HG03139 (cell line): ENCODE results near the gene ST3GAL2.
"Not testable (repeated sequence)": the region's sequence is repeated elsewhere in the genome, so short reads cannot be mapped to it uniquely, and the experiment has no call there.

Source experiments
- ATAC-seq: cut with Tn5 transposase; IDR thresholded peaks from one replicate; pipeline ENCODE4 v1.9.1; 2021; ENCODE audit not compliant: unreplicated experiment

Gene ST3GAL2

DNA sequence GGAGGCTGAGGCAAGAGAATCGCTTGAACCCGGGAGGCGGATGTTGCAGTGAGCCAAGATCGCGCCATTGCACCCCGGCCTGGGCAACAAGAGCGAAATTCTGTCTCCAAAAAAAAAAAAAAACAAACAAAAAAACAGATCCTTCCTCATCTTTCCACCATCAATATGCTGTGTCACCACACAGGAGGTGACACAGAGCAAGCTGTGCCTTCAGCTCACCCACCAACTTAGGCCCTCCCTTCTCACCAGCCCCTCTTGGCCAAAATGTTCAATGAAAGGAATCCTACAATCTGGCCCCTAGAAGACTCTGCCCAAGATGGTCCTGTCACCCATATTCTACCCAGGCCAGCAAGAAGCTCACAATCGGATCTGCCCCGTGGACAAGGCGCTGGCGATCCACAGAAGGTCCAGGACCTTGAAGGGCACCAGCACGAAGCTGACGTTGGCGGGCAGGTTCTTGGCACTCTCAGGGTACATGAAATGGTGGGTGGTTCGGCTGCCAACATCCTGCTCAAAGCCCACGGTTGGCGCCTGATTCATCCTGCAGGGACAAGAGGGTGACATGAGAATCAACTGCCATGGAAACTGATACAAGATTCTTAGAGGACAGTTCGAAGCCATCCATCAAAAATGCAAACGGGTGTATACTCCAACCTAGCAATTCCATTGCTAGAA, 50.8 kb downstream of the ST3GAL2 start:
- ATAC-seq, result no peak

DNA sequence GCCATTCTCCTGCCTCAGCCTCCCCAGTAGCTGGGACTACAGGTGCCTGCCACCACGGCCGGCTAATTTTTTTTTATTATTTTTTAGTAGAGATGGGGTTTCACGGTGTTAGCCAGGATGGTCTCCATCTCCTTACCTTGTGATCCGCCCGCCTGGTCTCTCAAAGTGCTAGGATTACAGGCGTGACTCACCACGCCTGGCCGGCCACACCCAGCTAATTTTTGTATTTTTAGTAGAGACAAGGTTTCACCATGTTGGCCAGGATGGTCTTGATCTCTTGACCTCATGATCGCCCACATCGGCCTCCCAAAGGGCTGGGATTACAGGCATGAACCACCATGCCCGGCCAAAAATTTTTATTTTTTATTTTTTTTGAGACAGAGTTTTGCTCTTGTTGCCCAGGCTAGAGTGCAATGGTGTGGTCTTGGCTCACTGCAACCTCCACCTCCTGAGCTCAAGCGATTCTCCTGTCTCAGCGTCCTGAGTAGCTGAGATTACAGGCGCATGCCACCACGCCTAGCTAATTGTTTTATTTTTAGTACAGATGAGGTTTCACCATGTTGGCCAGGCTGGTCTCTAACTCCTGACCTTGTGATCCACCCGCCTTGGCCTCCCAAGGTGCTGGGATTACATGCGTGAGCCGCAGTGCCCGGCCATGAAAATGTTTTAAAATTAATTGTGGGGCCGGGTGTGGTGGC, 52.5 kb downstream of the ST3GAL2 start:
- not testable (repeated sequence) for ATAC-seq

DNA sequence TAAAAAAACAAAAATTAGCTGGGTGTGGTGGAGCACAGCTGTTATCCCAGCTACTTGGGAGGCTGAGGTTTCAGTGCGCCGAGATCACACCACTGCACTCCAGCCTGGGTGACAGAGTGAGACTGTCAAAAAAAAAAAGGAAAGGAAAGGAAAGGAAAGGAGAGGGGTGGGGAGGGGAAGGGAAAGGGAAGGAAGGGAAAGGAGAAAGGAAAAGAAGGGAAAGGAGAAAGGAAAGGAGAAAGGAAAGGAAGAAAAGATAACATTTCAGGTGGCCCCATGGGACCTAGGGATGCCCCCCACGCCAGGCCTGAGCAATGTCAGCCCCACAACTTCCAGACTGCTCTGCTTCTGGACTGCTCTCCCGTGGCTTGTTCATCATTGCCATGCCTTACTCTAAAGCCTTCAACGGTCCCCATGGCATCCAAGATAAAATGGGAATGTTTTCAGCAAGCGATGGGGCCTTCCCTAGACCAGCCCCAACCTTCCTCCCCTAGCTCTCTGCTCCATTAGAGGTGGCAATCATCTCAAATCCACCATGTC, 55.4 kb downstream of the ST3GAL2 start:
- no peak for ATAC-seq

DNA sequence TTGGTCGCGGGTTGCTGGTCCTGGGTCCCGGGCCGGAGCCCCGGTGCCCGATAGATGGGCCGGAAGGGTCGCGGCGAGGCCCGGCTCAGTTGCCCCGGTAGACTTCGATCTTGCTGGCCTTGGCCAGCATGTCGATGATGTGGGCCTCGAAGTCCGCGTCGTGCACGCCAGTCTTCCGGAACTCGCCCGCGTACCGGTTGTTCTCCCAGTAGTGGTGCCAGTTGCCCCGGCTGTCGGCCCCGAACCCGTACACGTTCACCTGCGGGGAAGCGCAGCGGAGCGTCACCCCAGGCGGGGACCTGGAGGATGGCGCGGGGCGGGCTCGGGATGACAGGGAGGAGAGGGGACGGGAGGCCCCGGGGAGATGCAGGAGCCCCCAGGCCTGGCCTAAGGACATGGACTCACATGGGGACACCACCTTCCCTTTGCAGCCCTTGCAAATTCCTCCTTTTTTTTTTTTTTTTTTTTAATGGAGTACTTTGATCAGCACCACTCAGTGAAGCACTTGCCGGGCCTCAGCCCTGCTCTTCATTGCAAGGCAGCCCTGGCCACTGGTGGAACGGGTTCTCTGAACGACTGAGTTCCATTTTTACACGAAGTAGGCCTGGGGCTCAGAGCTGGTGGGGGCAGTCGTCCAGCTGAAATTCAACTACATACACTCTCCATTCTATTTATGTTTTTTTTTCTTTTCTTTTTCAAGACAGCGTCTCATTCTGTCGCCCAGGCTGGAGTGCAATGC, 57.1 kb downstream of the ST3GAL2 start:
- no peak for ATAC-seq

DNA sequence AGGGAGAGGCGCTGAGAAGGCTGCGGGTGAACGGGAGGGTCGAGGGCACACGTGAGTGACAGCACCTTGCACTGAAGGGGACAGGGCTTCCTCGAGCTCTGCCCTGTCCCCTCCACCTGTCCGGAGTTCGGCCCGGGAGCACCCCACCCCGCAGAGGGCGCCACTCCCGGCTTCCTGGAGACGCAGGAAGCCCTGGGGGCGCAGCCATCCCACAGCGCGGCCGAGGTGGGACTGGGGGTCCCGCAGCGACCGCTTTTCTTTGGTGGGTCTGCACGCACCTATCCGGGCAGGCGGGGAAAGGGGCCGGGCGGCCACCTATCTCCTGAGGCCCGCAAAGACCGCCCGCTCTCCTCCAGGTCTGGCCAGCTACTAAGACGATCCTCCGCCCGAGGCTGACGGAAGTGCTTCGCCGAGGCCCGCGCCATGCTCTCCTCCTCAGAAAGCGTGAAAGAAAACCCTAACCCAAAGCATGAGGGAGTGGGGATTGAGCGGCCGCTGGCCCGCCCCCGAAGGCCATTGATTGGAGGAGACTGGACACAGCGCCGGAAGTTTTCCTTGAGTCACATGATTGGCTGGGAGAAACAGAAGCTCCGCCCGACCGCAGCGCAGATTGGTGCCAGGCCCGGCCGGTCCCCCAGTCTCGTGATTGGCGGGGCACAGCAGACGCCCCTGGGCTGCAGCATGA, 57.8 kb downstream of the ST3GAL2 start:
- peak; percentile 84 for ATAC-seq

DNA sequence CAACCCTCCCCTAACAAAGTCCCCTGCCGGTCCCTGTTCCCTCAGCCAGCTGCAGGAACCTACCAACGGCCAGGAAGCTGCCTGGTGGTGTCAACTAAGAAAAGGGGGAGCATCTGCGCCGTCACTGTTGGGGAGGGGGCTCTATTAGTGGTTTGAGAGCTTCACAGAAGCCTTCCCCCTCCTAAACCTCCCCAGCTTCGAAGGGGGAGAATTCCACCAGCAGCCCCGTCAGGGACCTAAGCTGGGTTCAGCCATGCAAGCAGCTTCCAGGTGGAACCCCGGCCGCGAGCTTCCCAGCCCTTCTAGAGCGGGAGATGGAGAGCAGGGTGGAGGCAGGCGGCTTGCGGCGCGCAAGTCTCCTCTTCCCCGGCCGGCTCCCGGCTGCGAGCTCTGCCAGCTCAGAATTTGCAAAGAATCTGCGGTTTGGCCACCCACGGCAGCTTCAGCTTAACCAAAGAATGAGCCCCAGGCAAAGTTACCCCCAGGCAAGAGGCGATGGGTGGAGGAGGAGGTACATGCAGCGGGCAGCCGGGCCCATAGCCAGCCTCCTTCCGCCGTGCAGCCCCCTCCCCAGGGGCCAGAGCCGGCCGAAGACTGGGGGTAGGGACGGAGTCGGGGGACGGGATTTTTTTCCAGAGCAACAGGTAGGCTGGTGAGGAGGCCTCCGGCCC, 58.5 kb downstream of the ST3GAL2 start:
- peak; percentile 2 for ATAC-seq

DNA sequence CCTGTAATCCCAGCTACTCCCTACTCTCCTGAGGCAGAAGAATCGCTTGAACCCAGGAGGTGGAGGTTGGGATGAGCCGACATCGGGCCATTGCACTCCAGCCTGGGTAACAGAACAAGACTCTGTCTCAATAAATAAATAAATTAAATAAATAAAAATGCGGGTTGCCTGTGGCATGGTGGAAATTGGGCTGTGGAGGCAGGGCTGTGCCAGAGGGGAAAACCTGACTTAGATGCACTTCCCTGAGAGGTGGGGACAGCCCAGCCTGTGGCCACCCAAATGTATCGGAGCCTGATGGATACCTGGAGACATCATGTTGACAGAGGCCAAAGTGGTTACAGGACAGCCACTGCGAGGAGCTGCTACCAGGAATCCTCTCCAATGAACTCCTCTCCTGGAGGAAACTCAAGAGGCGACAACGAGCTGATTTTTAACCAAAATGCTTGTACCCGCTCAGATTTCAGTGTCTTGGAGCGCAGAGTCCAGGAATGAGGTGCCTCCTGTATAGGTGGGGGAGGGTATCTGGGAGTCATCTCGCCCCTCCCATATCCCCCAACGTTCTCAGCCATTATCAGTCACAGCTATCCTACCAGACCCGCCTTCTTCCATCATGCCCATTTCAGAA, 59.9 kb downstream of the ST3GAL2 start:
- ATAC-seq, result no peak

DNA sequence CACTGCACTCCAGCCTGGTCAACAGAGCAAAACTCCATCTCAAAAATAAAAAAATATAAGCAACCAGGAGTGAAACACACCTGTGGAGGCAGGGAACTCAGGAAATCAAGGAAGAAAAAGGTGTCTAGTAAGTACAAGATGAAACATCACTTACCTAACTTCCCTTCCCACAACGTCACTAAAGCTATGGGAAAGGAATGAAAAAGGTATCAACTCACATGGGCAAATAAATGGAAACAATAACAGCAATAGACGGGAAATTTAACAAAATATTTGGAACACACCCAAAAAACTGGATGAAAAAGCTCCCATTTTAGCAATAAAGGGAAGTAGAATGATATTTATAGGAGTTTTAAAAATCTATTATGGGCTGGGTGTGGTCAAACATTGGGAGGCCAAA, 61.1 kb downstream of the ST3GAL2 start:
- no peak for ATAC-seq

DNA sequence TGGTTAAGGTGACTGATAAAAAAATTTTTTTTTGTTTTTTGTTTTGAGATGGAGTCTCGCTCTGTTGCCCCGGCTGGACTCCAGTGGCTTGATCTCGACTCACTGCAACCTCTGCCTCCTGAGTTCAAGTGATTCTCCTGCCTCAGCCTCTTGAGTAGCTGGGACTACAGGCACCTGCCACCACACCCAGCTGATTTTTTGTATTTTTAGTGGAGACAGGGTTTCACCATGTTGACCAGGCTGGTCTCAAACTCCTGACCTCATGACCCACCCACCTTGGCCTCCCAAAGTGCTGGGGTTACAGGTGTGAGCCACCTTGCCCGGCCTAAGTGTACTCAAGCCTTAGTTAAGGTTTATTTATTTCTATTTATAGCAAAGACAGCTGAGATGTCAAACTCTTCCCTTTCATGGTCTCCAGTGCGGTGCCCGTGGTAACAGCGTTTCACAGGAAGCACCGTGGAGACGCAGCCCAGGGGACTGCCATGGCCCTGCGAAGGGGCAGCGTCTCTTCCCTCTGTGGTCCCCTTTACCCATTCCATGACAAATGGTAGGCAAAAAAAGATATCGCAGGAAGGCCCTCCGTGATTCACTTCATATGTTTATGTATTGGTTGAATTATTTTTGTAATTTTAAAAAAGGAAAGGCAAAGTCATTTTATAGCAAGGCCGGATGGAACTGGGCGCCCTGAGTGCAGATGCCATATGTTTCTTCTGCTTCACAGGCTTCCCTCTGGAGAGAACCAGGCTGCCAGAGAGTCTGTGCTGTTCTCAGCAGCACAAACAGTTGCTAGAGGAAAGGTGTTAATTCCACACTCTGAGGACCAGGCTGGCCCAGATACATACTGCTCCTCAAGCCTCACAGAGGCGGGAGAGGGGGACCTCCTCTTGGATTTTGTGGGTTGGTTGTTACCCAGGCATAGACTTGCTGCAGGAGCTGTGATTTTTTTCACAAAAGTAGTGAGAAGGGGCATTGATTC, 63.0 kb downstream of the ST3GAL2 start:
- ATAC-seq, result no peak

DNA sequence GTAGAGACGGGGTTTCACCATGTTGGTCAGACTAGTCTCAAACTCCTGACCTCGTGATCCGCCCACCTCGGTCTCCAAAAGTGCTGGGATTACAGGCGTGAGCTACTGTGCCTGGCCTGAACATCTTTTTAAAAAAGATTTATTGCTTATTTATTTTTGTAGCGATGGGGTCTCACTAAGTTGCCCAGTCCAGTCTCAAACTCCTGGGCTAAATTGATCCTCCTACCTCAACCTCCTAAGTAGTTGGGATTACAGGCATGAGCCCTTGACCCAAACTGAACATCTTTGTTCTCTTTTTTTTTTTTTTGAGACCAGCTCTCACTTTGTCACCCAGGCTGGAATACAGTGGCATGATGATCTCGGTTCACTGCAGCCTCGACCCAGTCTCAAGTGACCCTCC, 64.7 kb downstream of the ST3GAL2 start:
- no peak for ATAC-seq

DNA sequence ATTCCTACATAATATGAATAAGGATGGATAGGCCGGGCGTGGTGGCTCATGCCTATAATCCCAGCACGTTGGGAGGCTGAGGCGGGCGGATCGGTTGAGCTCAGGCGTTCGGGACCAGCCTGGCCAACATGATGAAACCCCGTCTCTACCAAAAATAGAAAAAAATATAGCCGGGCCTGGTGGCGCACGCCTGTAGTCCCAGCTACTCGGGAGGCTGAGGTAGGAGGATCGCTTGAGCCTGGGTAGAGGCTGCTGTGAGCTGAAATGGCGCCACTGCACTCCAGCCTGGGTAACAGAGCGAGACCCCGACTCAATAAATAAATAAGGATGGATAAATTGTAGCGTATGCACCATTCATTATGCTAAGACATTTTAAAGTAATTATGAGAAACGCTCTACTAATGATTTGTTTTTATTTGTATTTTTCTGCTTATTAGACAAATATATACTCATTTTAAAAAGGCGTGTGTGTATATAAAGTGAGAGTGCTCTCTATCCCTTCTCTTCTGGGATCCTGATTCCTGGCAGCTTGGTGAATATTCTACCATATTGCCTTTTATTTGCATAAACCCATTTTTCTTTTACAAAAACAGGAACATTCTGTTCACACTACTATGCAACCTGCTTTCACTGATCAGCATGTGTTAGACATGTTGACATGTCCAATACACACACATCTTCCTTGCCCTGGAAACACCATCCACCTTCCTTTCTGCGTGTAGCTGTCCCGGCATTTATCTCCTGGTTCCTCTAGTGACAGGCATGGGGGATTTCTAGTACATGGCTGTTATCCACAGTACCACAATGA, 65.8 kb downstream of the ST3GAL2 start:
- ATAC-seq, result no peak

DNA sequence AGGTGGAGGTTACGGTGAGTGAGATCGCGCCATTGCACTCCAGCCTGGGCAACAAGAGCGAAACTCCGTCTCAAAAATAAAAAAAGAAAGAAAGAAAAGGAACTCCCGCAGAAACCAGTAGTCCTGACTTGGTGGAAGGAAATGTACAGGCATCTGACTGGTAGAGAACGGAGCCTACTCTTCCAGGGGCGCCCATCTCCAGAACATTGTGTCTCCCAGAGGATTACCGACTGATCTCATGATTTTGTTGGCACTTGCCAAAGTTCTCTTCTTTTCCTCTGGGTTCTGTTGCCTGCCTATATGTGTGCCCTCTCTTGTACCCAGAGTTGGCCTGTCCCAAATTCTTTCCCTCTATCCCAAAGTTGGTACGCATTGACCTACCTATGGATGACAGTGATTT, 68.0 kb downstream of the ST3GAL2 start:
- no peak for ATAC-seq

DNA sequence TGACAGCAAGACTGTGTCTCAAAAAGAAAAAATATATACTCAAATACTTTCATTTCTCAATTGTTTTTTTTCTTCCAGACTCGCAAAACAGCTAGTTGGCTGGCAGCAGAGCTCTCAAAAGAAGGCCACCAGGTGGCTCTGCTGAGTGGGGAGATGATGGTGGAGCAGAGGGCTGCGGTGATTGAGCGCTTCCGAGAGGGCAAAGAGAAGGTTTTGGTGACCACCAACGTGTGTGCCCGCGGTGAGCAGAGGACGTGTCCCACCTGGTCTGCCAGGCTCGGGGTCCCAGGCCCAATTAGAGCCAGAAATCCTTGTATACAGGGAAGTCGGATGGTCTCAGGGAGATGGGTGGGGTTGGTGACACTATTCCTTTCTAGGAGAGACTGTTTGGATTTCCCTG, 68.8 kb downstream of the ST3GAL2 start:
- not testable (repeated sequence) for ATAC-seq

DNA sequence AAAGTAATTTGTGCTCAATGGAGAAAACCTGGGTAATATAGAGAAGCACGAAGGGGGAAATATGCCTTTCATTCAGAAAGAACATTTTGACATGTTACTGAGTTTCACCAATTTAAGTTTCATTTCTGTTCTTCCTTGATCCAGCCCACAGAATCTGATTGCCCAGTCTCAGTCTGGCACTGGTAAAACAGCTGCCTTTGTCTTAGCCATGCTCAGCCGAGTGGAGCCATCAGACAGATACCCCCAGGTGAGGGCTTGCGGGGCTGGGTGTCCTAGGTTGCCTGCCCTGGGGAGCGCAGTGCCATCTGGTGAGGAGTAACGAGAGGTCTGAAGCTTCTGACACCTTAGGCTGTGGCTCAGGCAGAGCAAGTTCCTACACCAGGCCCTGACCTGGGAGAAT, 74.5 kb downstream of the ST3GAL2 start:
- ATAC-seq, result no peak

DNA sequence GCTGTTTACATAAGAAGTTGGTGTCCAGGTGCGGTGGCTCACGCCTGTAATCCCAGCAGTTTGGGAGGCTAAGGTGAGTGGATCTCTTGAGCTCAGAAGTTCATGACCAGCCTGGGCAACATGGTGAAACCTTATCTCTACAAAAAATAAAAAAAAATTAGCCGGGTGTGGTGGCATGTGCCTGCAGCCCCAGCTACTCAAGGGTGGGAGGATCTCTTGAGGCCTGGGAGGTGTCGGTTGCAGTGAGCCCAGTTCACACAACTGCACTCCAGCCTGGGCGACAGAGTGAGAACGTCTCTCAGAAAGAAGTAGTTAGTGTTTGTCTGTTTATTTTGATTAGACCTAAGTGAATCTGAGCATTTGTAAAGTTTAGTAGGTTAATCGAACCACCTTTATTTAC, 79.3 kb downstream of the ST3GAL2 start:
- ATAC-seq, result no peak

DNA sequence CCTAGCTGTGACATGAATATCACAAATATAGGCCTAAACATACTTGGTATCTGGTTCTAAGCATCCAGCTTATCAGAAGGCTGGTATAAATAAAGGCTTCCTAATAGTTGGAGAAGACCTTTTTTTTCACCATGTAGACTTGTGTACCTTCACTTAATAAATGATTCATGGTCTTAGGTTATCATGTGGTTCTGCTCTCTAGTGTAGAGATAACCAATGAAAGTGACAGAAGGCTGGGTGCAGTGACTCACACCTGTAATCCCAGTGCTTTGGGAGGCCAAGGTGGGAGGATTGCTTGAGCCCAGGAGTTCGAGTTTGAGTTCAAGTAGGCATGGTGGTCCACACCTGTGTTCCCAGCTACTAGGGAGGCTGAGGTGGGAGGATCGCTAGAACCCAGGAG, 89.1 kb downstream of the ST3GAL2 start:
- ATAC-seq, result no peak

DNA sequence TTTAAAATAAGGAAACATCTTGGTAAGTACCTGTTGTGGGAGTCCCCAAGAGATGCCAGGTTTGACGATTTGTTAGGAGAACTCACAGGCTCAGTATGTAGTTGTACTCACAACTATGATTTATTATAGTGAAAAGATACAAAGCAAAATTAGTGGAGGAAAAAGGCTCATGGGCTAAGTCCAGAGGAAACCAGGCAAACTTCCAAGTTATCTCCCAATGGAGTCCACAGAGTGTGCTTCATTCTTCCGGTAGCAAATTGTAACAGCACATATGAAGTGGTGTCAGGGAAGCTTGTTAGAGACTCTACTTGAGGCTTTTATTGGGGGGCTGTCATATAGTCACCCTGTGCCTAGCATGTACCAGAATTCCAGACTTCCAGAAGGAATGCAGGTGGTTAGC, 89.9 kb downstream of the ST3GAL2 start:
- no peak for ATAC-seq

DNA sequence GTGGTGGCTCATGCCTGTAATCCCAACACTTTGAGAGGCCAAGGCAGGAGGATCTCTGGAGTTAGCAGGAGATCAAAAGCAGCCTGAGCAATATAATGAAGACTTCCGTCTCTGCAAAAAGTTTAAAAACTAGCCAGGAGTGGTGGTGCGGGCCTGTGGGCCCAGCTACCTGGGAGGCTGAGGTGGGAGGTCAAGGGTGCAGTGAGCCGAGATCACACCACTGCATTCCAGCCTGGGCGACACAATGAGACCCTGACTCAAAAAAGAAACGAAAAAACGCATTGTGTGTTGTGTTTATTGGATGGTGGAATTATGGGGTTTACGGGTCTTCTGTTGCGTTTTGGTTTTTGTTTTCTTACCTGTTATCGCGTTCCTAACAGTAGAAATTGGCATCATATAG, 93.1 kb downstream of the ST3GAL2 start:
- ATAC-seq, result no peak
